Muscle layer of colon (tissue), 2 donors: ENCODE results near the gene PTPRT.

Experiments
- H3K27ac ChIP-seq: one replicate; pipeline ENCODE4 v1.7.0; 2013; ENCODE audit warnings: low read depth, mild to moderate bottlenecking, low read length, moderate library complexity
- H3K27me3 ChIP-seq, 2 donors: one replicate each; pipeline ENCODE4 v1.7.0; 2013; ENCODE audit warnings: low read length in 2 of 2, mild to moderate bottlenecking in 2 of 2; ENCODE audit not compliant: insufficient read depth in 2 of 2, control insufficient read depth in 1 of 2
- H3K36me3 ChIP-seq: one replicate; pipeline ENCODE4 v1.7.0; 2013; ENCODE audit warnings: mild to moderate bottlenecking, low read length; ENCODE audit not compliant: insufficient read depth
- H3K4me1 ChIP-seq: one replicate; pipeline ENCODE4 v1.7.0; 2013; ENCODE audit warnings: mild to moderate bottlenecking, low read length; ENCODE audit not compliant: insufficient read depth
- H3K4me3 ChIP-seq, 2 donors: one replicate each; pipeline ENCODE4 v1.7.0; 2013; ENCODE audit warnings: low read length in 2 of 2, low read depth in 1 of 2, mild to moderate bottlenecking in 1 of 2, moderate library complexity in 1 of 2
- H3K9ac ChIP-seq: one replicate; pipeline ENCODE4 v1.7.0; 2013; ENCODE audit warnings: low read length
- H3K9me3 ChIP-seq: one replicate; pipeline ENCODE4 v1.7.0; 2013; ENCODE audit warnings: mild to moderate bottlenecking, low read length
- donor health status: abdominal sarcoma.
- donor health status: Adenocarcinoma of cecum.

Gene PTPRT

GRCh38 chr20:42565235-42565995 is 624.3 kb downstream of the PTPRT start:
- Histone ChIP-seq H3K4me3 (no peak overlapping the region), H3K4me1 (no peaks in the 10 kb centered on the region), H3K27me3 (no peaks in the 10 kb centered on the region), H3K9me3 (no peaks in the 10 kb centered on the region), H3K36me3 (no peaks in the 10 kb centered on the region), H3K9ac (no peak overlapping the region), H3K27ac (no peak overlapping the region)

GRCh38 chr20:42559665-42560064 is 630.0 kb downstream of the PTPRT start:
- Histone ChIP-seq H3K4me3 (no peak overlapping the region), H3K9me3 (no peaks in the 10 kb centered on the region), H3K27ac (no peak overlapping the region), H3K27me3 (no peaks in the 10 kb centered on the region), H3K9ac (no peak overlapping the region), H3K4me1 (no peaks in the 10 kb centered on the region), H3K36me3 (no peaks in the 10 kb centered on the region)

- Histone ChIP-seq H3K4me3 (no peak overlapping the region), H3K27me3 (no peaks in the 10 kb centered on the region), H3K9ac (no peak overlapping the region), H3K9me3 (no peaks in the 10 kb centered on the region), H3K4me1 (no peaks in the 10 kb centered on the region), H3K36me3 (no peaks in the 10 kb centered on the region), H3K27ac (no peak overlapping the region)
Observed at GRCh38 chr20:42556575-42556974, 633.1 kb downstream of the PTPRT start.

- no peaks in the 10 kb centered on the region for H3K4me1 ChIP-seq
- H3K27me3 ChIP-seq = no peaks in the 10 kb centered on the region
- no peaks in the 10 kb centered on the region for H3K36me3 ChIP-seq
- H3K9ac ChIP-seq = no peak overlapping the region
- no peaks in the 10 kb centered on the region for H3K9me3 ChIP-seq
- H3K27ac ChIP-seq = no peak overlapping the region
- H3K4me3 ChIP-seq = no peak overlapping the region
Observed at GRCh38 chr20:42553374-42553773, 636.3 kb downstream of the PTPRT start.

- Histone ChIP-seq H3K9ac (no peak overlapping the region), H3K36me3 (no peaks in the 10 kb centered on the region), H3K27me3 (no peaks in the 10 kb centered on the region), H3K4me3 (no peak overlapping the region), H3K4me1 (no peaks in the 10 kb centered on the region), H3K9me3 (no peaks in the 10 kb centered on the region), H3K27ac (no peak overlapping the region)
Observed at GRCh38 chr20:42549496-42549895, 640.2 kb downstream of the PTPRT start.

GRCh38 chr20:42544926-42545325 is 644.8 kb downstream of the PTPRT start:
- no peaks in the 10 kb centered on the region for H3K36me3 ChIP-seq
- no peak overlapping the region for H3K9ac ChIP-seq
- no peaks in the 10 kb centered on the region for H3K9me3 ChIP-seq
- no peaks in the 10 kb centered on the region for H3K4me1 ChIP-seq
- no peak overlapping the region for H3K27ac ChIP-seq
- H3K27me3 ChIP-seq = no peaks in the 10 kb centered on the region
- H3K4me3 ChIP-seq = no peak overlapping the region

- H3K9ac ChIP-seq = no peak overlapping the region
- H3K4me3 ChIP-seq = no peak overlapping the region
- no peaks in the 10 kb centered on the region for H3K36me3 ChIP-seq
- H3K9me3 ChIP-seq = no peaks in the 10 kb centered on the region
- H3K27me3 ChIP-seq = peaks cover 0 to 5% of the 10 kb centered on the region in 2 donors
- no peak overlapping the region for H3K27ac ChIP-seq
- peaks cover 11% of the 10 kb centered on the region for H3K4me1 ChIP-seq
Observed at GRCh38 chr20:42532831-42533230, 656.9 kb downstream of the PTPRT start.

- Histone ChIP-seq H3K27ac (no peak overlapping the region), H3K4me3 (no peak overlapping the region), H3K9ac (no peak overlapping the region), H3K9me3 (no peaks in the 10 kb centered on the region), H3K27me3 (peaks cover 0 to 5% of the 10 kb centered on the region in 2 donors), H3K4me1 (peaks cover 11% of the 10 kb centered on the region), H3K36me3 (no peaks in the 10 kb centered on the region)
Observed at GRCh38 chr20:42531508-42531961, 658.2 kb downstream of the PTPRT start.

GRCh38 chr20:42530855-42531448 is 658.8 kb downstream of the PTPRT start:
- H3K27me3 ChIP-seq = peaks cover 0 to 5% of the 10 kb centered on the region in 2 donors
- H3K27ac ChIP-seq = no peak overlapping the region
- no peak overlapping the region for H3K9ac ChIP-seq
- H3K4me1 ChIP-seq = peaks cover 11% of the 10 kb centered on the region
- no peaks in the 10 kb centered on the region for H3K36me3 ChIP-seq
- no peaks in the 10 kb centered on the region for H3K9me3 ChIP-seq
- no peak overlapping the region for H3K4me3 ChIP-seq

- Histone ChIP-seq H3K9ac (no peak overlapping the region), H3K27ac (no peak overlapping the region), H3K9me3 (no peaks in the 10 kb centered on the region), H3K4me3 (no peak overlapping the region), H3K27me3 (peaks cover 0 to 5% of the 10 kb centered on the region in 2 donors), H3K4me1 (peaks cover 11% of the 10 kb centered on the region), H3K36me3 (no peaks in the 10 kb centered on the region)
Observed at GRCh38 chr20:42530191-42530590, 659.5 kb downstream of the PTPRT start.

- peaks cover 0 to 5% of the 10 kb centered on the region in 2 donors for H3K27me3 ChIP-seq
- no peaks in the 10 kb centered on the region for H3K36me3 ChIP-seq
- no peak overlapping the region for H3K9ac ChIP-seq
Observed at GRCh38 chr20:42524058-42524457, 665.6 kb downstream of the PTPRT start.

GRCh38 chr20:42516692-42517091 is 673.0 kb downstream of the PTPRT start:
- H3K36me3 ChIP-seq = no peaks in the 10 kb centered on the region
- H3K9me3 ChIP-seq = no peaks in the 10 kb centered on the region
- H3K9ac ChIP-seq = no peak overlapping the region
- H3K27ac ChIP-seq = no peak overlapping the region
- no peaks in the 10 kb centered on the region for H3K27me3 ChIP-seq
- no peaks in the 10 kb centered on the region for H3K4me1 ChIP-seq
- no peak overlapping the region for H3K4me3 ChIP-seq

More at GRCh38 chr20:42524058-42524457, 665.6 kb downstream of the PTPRT start:
- H3K4me1 ChIP-seq = no peaks in the 10 kb centered on the region
- H3K4me3 ChIP-seq = no peak overlapping the region
- no peaks in the 10 kb centered on the region for H3K9me3 ChIP-seq
- no peak overlapping the region for H3K27ac ChIP-seq
